Mucosa of rectum (tissue), 2 donors: ENCODE results near the gene TESK2.

Experiments used
- H3K27ac ChIP-seq, 2 donors: one replicate each; pipeline ENCODE4 v1.7.0; 2013; ENCODE audit warnings: inconsistent platforms in 2 of 2, low read depth in 2 of 2, low read length in 2 of 2
- H3K27me3 ChIP-seq, 2 donors: one replicate each; pipeline ENCODE4 v1.7.0; 2013; ENCODE audit warnings: low read length in 2 of 2; ENCODE audit not compliant: control insufficient read depth in 2 of 2, insufficient read depth in 2 of 2
- H3K36me3 ChIP-seq, 2 donors: one replicate each; pipeline ENCODE4 v1.7.0; 2013; ENCODE audit warnings: low read length in 2 of 2; ENCODE audit not compliant: control insufficient read depth in 2 of 2, insufficient read depth in 2 of 2
- H3K4me1 ChIP-seq, 2 donors: one replicate each; pipeline ENCODE4 v1.7.0; 2013; ENCODE audit warnings: low read length in 2 of 2, mild to moderate bottlenecking in 1 of 2; ENCODE audit not compliant: control insufficient read depth in 2 of 2, insufficient read depth in 2 of 2
- H3K4me3 ChIP-seq, 2 donors: one replicate each; pipeline ENCODE4 v1.7.0; 2013; ENCODE audit warnings: low read length in 2 of 2
- H3K9ac ChIP-seq, 2 donors: one replicate each; pipeline ENCODE4 v1.7.0; 2013; ENCODE audit warnings: low read length in 2 of 2, low read depth in 1 of 2, mild to moderate bottlenecking in 1 of 2
- H3K9me3 ChIP-seq, 2 donors: one replicate each; pipeline ENCODE4 v1.7.0; 2013; ENCODE audit warnings: low read length in 2 of 2; ENCODE audit not compliant: control insufficient read depth in 2 of 2
- donor health status: healthy.
- donor health status: Normal muscosa, but diverticular disease.

Gene TESK2

DNA sequence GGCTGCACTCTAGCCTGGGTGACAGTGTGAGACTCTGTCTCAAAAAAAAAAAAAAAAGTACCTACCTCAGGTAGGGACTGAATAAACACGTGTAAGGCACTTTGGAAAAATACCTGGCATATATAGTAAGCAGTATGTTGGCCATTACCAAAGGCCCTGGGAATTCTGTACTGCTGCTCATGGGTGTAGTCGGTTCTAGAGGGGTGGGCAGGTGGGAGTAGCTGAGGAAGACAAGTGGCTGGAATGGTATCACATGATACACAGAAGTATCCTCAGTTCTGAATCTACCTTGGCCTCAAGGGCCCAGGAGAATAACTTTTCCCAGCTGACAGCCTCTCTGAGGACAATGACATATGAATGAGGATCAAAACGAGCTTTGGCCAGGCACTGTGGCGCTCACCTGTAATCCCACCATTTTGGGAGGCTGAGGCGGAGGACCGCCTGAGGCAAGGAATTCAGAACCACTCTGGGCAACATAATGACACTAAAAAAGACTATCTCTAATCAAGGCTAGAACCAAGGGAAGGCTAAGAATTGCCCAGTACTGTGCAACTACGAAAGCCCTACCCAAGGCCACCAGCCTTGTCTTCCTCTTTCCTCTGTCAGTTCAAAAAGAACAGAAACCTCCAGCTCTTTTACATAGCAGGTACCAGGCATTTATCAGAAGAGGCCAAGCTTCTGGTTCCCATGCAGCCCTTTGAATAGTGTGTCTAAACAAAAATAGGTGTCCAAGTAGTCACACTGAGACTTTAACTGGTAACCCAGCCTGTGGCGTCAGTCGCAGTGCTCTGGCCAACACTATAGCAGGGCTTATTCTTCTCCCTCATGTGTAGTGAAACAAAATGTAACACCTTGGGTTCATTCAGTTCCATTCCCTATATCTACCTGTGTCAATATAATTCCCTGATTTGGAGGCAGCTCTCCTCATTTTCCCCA is 19.3 kb upstream of the TESK2 start:
- Histone ChIP-seq H3K4me3 (no peak overlapping the region), H3K4me1 (no peaks in the 10 kb centered on the region), H3K9me3 (no peaks in the 10 kb centered on the region), H3K27me3 (no peaks in the 10 kb centered on the region), H3K27ac (no peak overlapping the region), H3K36me3 (peaks cover 53 to 58% of the 10 kb centered on the region in 2 donors), H3K9ac (no peak overlapping the region)

DNA sequence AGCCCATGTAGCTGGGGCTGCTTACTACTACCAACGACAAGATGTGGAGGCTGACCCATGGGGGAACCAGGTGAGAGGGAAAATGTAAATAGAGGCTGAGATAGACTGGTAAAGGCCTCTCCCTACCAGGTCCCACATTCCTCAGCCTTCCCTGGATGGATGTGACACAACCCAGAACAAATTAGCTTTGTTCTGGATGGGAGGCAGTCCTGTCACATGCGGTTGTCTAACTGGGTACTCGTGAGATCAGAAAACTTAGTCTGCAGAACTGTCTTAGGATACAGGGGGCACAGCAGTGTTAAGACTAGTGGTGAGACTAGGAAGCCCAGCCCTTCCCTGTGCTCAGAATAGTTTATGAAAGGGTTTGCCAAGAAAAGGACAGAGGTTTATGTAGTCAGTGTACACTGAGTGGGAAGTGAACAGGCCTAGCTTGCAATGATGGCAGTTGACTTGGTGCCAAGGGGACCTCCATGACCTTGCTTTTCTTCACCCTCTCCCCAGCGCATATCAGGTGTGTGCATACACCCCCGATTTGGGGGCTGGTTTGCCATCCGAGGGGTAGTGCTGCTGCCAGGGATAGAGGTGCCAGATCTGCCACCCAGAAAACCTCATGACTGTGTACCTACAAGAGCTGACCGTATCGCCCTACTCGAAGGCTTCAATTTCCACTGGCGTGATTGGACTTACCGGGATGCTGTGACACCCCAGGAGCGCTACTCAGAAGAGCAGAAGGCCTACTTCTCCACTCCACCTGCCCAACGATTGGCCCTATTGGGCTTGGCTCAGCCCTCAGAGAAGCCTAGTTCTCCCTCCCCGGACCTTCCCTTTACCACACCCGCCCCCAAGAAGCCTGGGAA is 17.6 kb upstream of the TESK2 start:
- Histone ChIP-seq H3K9me3 (no peaks in the 10 kb centered on the region), H3K4me1 (no peaks in the 10 kb centered on the region), H3K27ac (no peak overlapping the region), H3K27me3 (no peaks in the 10 kb centered on the region), H3K4me3 (no peak overlapping the region), H3K36me3 (peaks cover 39 to 43% of the 10 kb centered on the region in 2 donors), H3K9ac (no peak overlapping the region)

DNA sequence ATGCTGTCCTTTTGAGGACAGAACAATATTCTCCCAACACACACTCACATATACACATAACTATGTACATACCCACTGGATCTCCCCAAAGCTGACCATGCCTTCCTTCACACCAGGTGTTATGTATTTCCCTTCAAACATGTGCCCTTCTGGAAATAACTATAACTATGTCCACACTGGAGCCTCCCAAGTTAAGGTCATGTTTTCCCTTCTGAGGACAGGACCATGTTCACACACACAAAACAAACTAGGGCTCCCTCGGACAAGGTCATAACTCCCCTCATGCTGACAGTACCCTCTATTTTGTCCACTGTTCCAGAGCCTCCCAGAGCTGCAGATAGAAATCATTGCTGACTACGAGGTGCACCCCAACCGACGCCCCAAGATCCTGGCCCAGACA is 16.9 kb upstream of the TESK2 start:
- H3K27me3 ChIP-seq: no peaks in the 10 kb centered on the region
- H3K4me1 ChIP-seq: no peaks in the 10 kb centered on the region
- peaks cover 34 to 38% of the 10 kb centered on the region in 2 donors for H3K36me3 ChIP-seq
- no peak overlapping the region for H3K4me3 ChIP-seq
- no peaks in the 10 kb centered on the region for H3K9me3 ChIP-seq
- H3K9ac ChIP-seq: no peak overlapping the region
- no peak overlapping the region for H3K27ac ChIP-seq

DNA sequence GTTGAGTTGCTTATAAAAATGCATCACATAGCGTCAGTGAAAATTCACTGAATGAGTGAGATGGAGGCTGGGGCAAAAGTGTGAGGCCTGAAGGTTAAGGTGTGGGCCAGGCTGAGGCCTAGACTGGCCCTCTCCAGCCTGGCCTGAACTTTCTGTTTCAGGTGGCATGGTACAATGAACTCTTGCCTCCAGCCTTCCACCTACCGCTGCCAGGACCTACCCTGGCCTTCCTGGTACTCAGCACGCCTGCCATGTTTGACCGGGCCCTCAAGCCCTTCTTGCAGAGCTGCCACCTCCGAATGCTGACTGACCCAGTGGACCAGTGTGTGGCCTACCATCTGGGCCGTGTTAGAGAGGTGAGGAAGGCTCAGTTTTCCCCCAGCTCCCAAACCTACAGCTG is 16.2 kb upstream of the TESK2 start:
- no peaks in the 10 kb centered on the region for H3K27me3 ChIP-seq
- H3K9ac ChIP-seq: no peak overlapping the region
- no peaks in the 10 kb centered on the region for H3K9me3 ChIP-seq
- H3K4me3 ChIP-seq: no peak overlapping the region
- peaks cover 32 to 34% of the 10 kb centered on the region in 2 donors for H3K36me3 ChIP-seq
- no peaks in the 10 kb centered on the region for H3K4me1 ChIP-seq
- H3K27ac ChIP-seq: no peak overlapping the region

DNA sequence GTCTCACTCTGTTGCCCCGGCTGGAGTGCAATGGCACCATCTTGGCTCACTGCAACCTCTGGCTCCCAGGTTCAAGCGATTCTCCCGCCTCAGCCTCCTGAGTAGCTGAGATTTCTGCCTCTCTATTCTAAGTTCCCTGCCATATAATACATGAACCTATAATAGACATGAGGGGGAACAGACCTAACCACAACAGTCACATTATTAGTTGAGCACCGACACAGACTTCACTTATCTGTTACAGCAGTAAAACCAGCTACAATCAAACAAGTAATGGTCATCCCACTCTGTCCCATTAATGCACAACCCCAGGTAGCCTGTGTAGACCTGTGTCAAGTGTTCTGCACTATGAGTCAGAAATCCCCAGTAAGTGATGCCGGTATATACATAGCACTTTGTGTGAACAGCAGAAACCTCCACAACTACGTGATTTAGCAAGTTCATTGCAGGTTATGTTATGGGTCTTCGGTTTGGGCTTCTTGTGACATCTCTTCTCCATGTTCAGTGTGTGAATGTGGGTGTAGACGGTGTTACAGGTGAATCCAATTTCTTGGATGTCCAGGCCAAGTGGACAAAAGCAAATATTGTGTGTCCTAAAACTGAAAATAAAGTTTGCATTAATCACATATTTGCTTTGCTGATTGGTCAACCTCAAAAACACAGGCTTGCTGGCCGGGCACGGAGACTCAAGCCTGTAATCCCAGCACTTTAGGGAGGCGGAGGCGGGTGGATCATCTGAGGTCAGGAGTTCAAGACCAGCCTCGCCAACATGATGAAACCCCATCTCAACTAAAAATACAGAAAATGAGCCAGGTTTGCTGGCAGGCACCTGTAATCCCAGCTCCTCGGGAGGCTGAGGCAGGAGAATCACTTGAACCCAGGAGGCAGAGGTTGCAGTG is 12.7 kb upstream of the TESK2 start:
- Histone ChIP-seq H3K4me3 (no peak overlapping the region), H3K9ac (no peak overlapping the region), H3K27ac (no peak overlapping the region), H3K27me3 (no peaks in the 10 kb centered on the region), H3K36me3 (peaks cover 4 to 8% of the 10 kb centered on the region in 2 donors), H3K9me3 (no peaks in the 10 kb centered on the region), H3K4me1 (peaks cover 13 to 19% of the 10 kb centered on the region in 2 donors)

DNA sequence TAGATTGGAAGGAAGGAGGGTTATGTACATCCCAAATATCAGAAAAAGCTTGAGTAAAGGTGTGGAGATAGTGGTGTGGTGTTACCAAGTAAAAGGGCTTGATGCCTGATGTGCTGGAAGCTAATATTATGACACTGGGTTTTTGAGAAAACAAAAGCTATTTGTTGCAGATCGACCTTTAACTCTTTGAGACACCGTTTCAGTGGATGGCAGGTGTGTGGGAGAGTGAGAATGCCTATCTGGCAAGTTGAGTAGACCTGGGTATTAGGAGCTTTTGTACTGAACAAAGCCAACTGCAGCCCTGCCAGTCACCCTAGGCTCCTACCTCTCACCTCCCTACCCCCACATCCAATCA is 10.5 kb upstream of the TESK2 start:
- Histone ChIP-seq H3K9me3 (no peaks in the 10 kb centered on the region), H3K27me3 (no peaks in the 10 kb centered on the region), H3K27ac (no peak overlapping the region), H3K9ac (no peak overlapping the region), H3K4me3 (peak overlapping the region in 1 of 2 donors; percentile 82), H3K36me3 (no peaks in the 10 kb centered on the region), H3K4me1 (peaks cover 13 to 19% of the 10 kb centered on the region in 2 donors)

DNA sequence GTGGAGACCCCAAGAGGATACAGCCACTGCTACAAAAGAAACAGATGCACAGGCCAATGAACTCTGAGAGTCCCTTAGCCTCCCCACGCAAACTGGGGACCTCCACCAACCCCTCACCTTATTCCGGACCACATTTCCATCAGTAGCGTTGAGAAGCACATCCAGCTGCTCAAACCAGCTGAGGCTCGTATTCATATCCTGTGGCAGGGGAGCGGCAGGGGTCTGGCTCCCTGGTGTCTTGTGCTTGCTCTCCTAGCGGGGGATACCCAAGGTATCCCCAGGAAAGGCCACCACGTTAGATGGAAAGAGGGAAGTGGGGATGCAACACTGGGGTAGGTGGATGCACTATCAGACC is 8.4 kb upstream of the TESK2 start:
- no peaks in the 10 kb centered on the region for H3K36me3 ChIP-seq
- H3K4me1 ChIP-seq: peaks cover 13 to 19% of the 10 kb centered on the region in 2 donors
- H3K27me3 ChIP-seq: no peaks in the 10 kb centered on the region
- no peaks in the 10 kb centered on the region for H3K9me3 ChIP-seq
- peak overlapping the region in 1 of 2 donors; percentile 32 for H3K27ac ChIP-seq
- peak overlapping the region; percentile 81 to 83 for H3K9ac ChIP-seq
- H3K4me3 ChIP-seq: peak overlapping the region; percentile 82 to 100

DNA sequence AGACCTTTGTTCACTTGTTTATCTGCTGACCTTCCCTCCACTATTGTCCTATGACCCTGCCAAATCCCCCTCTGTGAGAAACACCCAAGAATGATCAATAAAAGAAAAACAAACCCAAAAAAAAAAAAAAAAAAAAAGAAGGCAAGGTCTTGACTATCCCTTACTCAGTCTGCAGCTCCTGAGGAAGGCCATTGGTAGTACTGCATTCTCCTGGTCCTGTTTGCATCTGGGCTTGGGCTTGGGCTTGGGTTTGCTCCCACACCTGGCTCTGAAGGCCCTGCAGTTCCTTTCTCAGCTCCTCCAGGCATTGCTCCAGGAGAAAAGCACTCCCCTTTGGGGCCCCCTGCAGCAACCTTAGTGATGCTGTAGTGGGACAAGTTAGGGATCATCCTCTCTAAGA is 7.3 kb upstream of the TESK2 start:
- no peak overlapping the region for H3K27ac ChIP-seq
- no peaks in the 10 kb centered on the region for H3K27me3 ChIP-seq
- H3K4me3 ChIP-seq: no peak overlapping the region
- no peaks in the 10 kb centered on the region for H3K36me3 ChIP-seq
- no peaks in the 10 kb centered on the region for H3K9me3 ChIP-seq
- H3K9ac ChIP-seq: no peak overlapping the region
- peaks cover 13 to 19% of the 10 kb centered on the region in 2 donors for H3K4me1 ChIP-seq

DNA sequence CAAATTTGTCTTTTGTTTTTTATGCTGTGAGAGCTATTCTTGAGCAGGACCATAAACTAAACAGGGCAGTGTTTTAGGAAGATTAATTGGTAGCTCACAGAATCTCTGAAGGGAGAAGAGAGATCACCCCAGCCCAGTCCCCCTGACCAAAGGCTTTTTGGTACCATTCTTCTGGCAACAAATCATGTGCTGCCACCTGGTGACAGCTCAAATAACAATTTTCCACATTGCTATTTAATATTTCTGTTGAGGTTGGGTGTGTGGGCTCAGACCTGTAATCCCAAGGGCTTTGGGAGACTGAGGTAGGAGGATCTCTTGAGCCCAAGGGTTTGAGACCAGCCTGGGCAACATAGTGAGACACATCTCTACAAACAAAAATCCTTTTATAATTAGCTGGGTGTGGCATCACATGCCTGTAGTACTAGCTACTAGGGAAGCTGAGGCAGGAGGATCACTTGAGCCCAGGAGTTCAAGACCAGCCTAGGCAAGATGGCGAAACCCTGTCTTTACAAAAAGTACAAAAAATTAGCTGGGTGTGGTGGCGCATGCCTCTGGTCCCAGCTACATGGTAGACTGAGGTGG is 2.2 kb upstream of the TESK2 start:
- Histone ChIP-seq H3K27me3 (no peaks in the 10 kb centered on the region), H3K9me3 (no peaks in the 10 kb centered on the region), H3K4me3 (no peak overlapping the region), H3K27ac (no peak overlapping the region), H3K9ac (no peak overlapping the region), H3K36me3 (no peaks in the 10 kb centered on the region), H3K4me1 (peaks cover 11 to 12% of the 10 kb centered on the region in 2 donors)
